Smooth muscle cell (in vitro differentiated cells): ENCODE results near the gene HS3ST3A1. TPM values are rescaled to one million over a fixed set of nuclear protein-coding genes. Genes with fewer than 3 reads are reported as not detected.

Experiments
- DNase-seq: peaks from one replicate; lab custom pipeline; 2025; ENCODE audit not compliant: unreplicated experiment; lab: John Stamatoyannopoulos, UW
- H2AFZ ChIP-seq: fragments of 200-600 bp; sonication (generic); 2 replicates; pipeline ENCODE4 v1.6.0; 2016; ENCODE audit warnings: antibody characterized with exemption, low read depth, mild to moderate bottlenecking
- H3F3A ChIP-seq: fragments of 200-600 bp; sonication (generic); 2 replicates; pipeline ENCODE4 v1.6.0; 2017; ENCODE audit warnings: antibody characterized with exemption, low read depth
- H3K27ac ChIP-seq: fragments of 200-600 bp; sonication (generic); 2 replicates; pipeline ENCODE4 v1.5.1; 2016; ENCODE audit warnings: low read depth, mild to moderate bottlenecking
- H3K27me3 ChIP-seq: fragments of 200-600 bp; sonication (generic); 2 replicates; pipeline ENCODE4 v1.6.1; 2016; ENCODE audit warnings: low read depth, mild to moderate bottlenecking
- H3K36me3 ChIP-seq: fragments of 200-600 bp; sonication (generic); 2 replicates; pipeline ENCODE4 v1.5.1; 2016; ENCODE audit warnings: low read depth
- H3K4me1 ChIP-seq: fragments of 200-600 bp; sonication (generic); 2 replicates; pipeline ENCODE4 v1.5.1; 2016; ENCODE audit warnings: low read depth
- H3K4me2 ChIP-seq: fragments of 200-600 bp; sonication (generic); 2 replicates; pipeline ENCODE4 v1.6.0; 2016; ENCODE audit warnings: mild to moderate bottlenecking
- H3K4me3 ChIP-seq: fragments of 200-600 bp; sonication (generic); 2 replicates; pipeline ENCODE4 v1.5.1; 2016; ENCODE audit warnings: mild to moderate bottlenecking
- H3K79me2 ChIP-seq: fragments of 200-600 bp; sonication (generic); 2 replicates; pipeline ENCODE4 v1.6.0; 2016; ENCODE audit warnings: low read depth, mild to moderate bottlenecking
- H3K9ac ChIP-seq: fragments of 200-600 bp; sonication (generic); 2 replicates; pipeline ENCODE4 v1.6.0; 2016; ENCODE audit warnings: low read depth
- H3K9me3 ChIP-seq: fragments of 200-600 bp; sonication (generic); replicated peaks from 2 replicates; pipeline ENCODE4 v1.5.1; 2016; ENCODE audit warnings: low read depth
- H4K20me1 ChIP-seq: fragments of 200-600 bp; sonication (generic); 2 replicates; pipeline ENCODE4 v1.6.0; 2016; ENCODE audit warnings: low read depth
- WGBS: methylation state at CpG from one replicate; pipeline ENCODE4 v1.1.7; 2016; ENCODE audit warnings: low lambda C conversion rate; 5-methylcytosine and 5-hydroxymethylcytosine counted together
- polyA plus RNA-seq: library from polyadenylated mRNA; unstranded; fragments of >200 nt; fragmentation: Nextera tagmentation; extraction: Ambion mirVana; gene quantifications from 2 replicates; pipeline ENCODE4 v1.2.1, GENCODE V29; 2016
- total RNA-seq: library from RNA; depleted of rRNA; stranded (reverse); fragments of >200 nt; gene quantifications from 2 replicates; pipeline ENCODE4 v1.2.3, GENCODE V29; 2014
- TF ChIP-seq, protein P1 (sequence below): fragments of 200-600 bp; sonication (generic); IDR thresholded peaks from 2 replicates; pipeline ENCODE4 v1.5.1; 2017; ENCODE audit warnings: borderline replicate concordance, mild to moderate bottlenecking, antibody characterized with exemption; ENCODE audit not compliant: insufficient read depth, poor library complexity, severe bottlenecking

Gene HS3ST3A1
- total and polyA plus RNA-seq, 2 experiments from 2014 or later, result 19.5 to 25.1 TPM

DNA sequence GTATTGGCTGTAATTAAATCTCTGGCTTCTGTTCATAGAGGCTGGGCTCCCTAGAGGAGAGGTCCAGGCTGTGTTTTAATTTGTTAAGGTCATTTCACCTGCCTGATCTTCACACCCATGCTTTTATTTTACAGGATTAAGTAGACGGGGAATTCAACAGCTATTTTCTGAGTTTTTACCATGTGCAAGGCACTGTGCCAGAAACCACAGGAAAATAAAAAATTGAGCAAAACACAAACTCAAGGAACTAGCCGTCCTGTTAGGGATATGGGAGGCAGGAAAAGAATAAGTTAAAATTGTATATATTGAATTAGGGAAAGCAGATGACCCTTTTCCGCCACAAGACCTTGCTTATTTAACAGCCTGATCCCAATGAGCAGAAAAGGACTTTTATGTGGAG, 29.1 kb downstream of the HS3ST3A1 start:
- Histone ChIP-seq H3K27ac (no peak overlapping the region), H3K9ac (no peak overlapping the region), H4K20me1 (no peaks in the 10 kb centered on the region), H3K4me1 (peaks cover 45% of the 10 kb centered on the region), H3K27me3 (no peaks in the 10 kb centered on the region), H3F3A (peaks cover 24% of the 10 kb centered on the region), H3K4me3 (no peak overlapping the region), H3K4me2 (no peak overlapping the region), H3K79me2 (peaks cover 33% of the 10 kb centered on the region), H3K9me3 (no peaks in the 10 kb centered on the region), H3K36me3 (no peaks in the 10 kb centered on the region), H2AFZ (no peak overlapping the region)
- no peak for DNase-seq
- WGBS, result 51% methylated on average over 3 of the region's 3 CpGs
- TF ChIP-seq, protein P1, sequence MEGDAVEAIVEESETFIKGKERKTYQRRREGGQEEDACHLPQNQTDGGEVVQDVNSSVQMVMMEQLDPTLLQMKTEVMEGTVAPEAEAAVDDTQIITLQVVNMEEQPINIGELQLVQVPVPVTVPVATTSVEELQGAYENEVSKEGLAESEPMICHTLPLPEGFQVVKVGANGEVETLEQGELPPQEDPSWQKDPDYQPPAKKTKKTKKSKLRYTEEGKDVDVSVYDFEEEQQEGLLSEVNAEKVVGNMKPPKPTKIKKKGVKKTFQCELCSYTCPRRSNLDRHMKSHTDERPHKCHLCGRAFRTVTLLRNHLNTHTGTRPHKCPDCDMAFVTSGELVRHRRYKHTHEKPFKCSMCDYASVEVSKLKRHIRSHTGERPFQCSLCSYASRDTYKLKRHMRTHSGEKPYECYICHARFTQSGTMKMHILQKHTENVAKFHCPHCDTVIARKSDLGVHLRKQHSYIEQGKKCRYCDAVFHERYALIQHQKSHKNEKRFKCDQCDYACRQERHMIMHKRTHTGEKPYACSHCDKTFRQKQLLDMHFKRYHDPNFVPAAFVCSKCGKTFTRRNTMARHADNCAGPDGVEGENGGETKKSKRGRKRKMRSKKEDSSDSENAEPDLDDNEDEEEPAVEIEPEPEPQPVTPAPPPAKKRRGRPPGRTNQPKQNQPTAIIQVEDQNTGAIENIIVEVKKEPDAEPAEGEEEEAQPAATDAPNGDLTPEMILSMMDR, result no peak

DNA sequence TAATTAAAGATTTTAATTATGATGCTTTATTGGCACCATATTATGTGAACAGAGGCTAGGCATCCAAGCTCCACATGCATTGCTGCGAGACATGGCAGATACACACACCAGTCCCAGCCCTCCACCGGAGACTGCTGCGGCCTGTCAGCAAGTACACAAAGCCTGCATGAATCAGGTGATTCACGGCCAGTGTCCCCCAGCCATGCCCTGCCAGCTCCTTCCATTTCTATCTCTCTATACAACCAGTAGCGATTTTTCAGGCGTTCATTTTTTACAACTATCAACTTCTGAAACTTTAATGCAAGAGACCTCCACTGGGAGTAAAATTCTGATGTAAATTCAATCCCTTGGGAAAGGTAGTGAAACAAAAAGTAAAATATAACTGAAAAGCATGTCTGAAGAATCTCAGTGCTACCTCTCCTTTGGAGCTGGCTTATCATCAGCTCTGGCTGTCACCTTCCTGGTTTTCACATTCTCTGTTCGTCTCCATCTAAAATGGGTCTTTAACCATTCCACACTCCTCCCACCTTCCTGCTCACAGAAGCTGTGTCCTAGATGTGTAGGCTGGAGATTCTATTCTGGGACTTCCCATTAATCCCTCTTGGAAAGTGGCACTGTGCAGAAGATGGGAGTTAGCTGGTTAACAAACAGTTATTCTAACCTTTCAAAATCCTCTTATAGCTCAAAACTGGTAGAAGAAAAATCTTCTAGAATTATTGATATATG, 32.2 kb downstream of the HS3ST3A1 start:
- Histone ChIP-seq H3K27ac (peak overlapping the region; percentile 39), H3K36me3 (no peaks in the 10 kb centered on the region), H3K4me2 (peak overlapping the region; percentile 22), H2AFZ (no peak overlapping the region), H3K4me3 (no peak overlapping the region), H3K27me3 (no peaks in the 10 kb centered on the region), H3K9ac (no peak overlapping the region), H3F3A (peaks cover 24% of the 10 kb centered on the region), H3K4me1 (peaks cover 30% of the 10 kb centered on the region), H3K79me2 (peaks cover 44% of the 10 kb centered on the region), H3K9me3 (no peaks in the 10 kb centered on the region), H4K20me1 (no peaks in the 10 kb centered on the region)
- DNase-seq, result no peak
- TF ChIP-seq, protein P1, result no peak
- 45% methylated on average over 7 of the region's 7 CpGs for WGBS

DNA sequence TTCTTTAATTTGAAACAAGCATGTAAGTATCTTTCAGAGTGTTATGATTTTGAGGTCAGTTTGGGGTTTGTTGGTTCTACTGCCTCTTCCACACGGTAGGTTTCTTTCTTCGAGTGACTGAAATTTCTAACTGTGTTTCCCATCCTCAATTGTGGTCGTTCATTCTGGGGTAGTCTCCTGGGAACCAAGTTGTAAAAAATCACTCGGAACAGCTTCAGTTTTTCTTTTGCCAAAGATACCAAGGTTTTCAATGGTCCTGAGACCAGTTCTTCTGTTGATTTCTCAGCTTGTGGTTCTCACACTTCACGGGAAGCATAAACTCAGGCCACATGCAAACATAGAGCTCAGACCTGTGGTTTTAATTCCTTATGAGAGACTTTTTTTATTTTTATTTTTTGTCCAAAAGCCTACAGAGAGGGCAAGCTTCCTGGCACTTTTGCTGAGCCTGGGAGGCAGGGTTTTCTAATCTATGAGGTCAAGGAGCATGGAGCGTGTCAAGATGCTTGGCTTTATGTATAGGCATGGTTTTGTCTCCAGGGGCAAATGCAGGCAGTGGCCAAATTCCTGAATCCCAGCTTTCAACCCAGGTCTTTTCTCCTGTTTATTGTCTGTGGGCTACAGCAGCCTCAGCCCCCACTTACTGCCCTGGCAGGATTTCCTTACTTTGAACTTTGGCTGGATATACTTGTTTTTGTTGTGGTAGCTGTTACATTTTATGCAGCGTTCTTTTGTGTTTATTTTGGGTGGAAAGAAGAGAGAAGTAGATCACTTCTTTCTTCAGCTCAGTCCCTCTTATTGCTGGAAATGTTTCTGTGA, 32.9 kb downstream of the HS3ST3A1 start:
- Histone ChIP-seq H3K4me2 (peak overlapping the region; percentile 22), H3K27me3 (no peaks in the 10 kb centered on the region), H3K4me3 (no peak overlapping the region), H3K4me1 (peaks cover 36% of the 10 kb centered on the region), H3F3A (peaks cover 30% of the 10 kb centered on the region), H3K79me2 (peaks cover 42% of the 10 kb centered on the region), H4K20me1 (no peaks in the 10 kb centered on the region), H3K9ac (no peak overlapping the region), H3K9me3 (no peaks in the 10 kb centered on the region), H3K27ac (peak overlapping the region; percentile 39), H2AFZ (peak overlapping the region; percentile 5), H3K36me3 (no peaks in the 10 kb centered on the region)
- no peak for DNase-seq
- 53% methylated on average over 7 of the region's 7 CpGs for WGBS
- TF ChIP-seq, protein P1, result no peak
